Stimulated activated CD8-positive, alpha-beta memory T cell treated with anti-CD3 and anti-CD28 coated beads, Interleukin-2, amount 100 ng/mL, for 1 hour (primary cell): Measurements from ENCODE around the gene COL18A1.

ENCODE experiments used
- DNase-seq, 2 donors: peaks; one replicate each; pipeline ENCODE4 v3.0.0-alpha.2; 2020; ENCODE audit warnings: low read depth in 2 of 2

Gene COL18A1

GRCh38 chr21:45455674-45456583, 51.0 kb downstream of the COL18A1 start:
- DNase-seq: no peak

DNA sequence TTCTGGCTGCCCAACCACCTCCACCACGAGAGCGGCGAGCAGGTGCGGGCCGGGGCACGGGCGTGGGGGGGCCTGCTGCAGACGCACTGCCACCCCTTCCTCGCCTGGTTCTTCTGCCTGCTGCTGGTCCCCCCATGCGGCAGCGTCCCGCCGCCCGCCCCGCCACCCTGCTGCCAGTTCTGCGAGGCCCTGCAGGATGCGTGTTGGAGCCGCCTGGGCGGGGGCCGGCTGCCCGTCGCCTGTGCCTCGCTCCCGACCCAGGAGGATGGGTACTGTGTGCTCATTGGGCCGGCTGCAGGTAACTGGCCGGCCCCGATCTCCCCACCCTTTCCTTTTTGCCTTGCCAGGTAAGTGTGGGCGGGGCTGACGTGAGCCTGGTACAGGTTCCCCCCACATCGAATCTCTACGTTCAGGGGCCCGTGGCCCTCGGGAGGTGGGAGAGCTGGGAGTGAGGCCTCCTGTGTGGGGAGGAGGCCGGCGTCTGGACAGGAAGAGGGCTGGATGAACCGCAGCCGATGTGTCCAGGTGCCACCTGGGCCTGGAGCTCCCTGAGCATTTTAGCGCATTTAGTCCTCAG, 51.7 kb downstream of the COL18A1 start:
- DNase-seq: no peak

GRCh38 chr21:45457161-45457831, 52.3 kb downstream of the COL18A1 start:
- DNase-seq: no peak

DNA sequence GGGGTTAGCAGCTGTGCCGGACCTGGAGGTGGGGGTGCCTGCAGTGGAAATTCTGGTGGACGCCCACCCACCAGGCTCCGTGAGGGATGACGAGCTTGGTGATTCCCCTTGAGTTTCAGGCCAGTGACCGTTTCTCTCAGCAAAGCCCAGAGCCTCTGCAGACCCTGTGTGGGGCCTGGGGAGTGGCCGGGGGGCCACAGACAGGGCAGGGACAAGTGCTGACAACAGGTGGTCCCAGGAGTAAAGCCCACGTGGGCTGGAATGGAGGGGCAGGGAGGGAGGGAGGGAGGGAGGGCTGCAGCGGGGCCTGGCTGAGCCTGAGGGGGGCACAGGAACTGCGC, 52.8 kb downstream of the COL18A1 start:
- DNase-seq: no peak

DNA sequence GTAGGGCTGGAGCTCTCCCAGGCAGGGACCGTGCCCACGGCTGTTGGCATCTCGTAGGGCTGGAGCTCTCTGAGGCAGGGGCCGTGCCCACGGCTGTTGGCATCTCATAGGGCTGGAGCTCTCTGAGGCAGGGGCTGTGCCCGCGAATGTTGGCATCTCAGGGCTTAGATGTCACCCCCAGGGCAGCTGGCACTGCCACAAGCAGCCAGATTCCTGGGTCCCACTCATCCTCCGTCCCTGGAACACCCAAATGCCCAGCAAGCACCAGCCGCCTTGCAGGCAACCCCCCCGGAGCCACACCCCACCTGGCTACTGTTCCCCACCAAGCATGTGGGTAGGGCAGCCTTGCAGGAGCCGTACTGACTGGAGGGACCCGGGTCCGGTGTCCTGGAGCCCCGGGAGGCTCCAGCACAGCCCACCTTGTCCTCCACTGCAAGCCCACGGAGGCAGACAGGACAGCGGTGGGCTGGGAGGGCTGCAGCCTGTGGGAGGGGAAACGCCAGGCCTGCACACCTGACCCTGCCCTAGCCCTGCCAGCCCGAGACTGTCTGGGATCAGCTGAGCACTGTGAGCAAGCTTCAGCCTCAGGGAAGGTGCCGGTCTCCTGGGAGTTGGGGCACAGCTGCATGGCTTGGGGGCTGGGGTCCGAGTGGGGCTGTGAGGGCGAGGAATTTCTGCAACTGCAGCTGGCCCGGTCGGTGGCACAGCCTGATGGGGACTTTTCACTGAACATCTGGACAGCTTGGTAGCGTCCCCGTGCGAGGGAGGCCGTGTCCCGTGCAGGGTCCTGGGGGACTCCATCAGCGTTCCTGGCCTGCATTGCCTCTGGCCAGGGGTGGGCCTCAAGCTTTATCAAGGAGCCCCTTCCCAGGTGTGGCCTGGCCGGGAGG, 53.6 kb downstream of the COL18A1 start:
- no peak for DNase-seq

- no peak for DNase-seq
Measured at GRCh38 chr21:45459171-45460010, 54.4 kb downstream of the COL18A1 start.

DNA sequence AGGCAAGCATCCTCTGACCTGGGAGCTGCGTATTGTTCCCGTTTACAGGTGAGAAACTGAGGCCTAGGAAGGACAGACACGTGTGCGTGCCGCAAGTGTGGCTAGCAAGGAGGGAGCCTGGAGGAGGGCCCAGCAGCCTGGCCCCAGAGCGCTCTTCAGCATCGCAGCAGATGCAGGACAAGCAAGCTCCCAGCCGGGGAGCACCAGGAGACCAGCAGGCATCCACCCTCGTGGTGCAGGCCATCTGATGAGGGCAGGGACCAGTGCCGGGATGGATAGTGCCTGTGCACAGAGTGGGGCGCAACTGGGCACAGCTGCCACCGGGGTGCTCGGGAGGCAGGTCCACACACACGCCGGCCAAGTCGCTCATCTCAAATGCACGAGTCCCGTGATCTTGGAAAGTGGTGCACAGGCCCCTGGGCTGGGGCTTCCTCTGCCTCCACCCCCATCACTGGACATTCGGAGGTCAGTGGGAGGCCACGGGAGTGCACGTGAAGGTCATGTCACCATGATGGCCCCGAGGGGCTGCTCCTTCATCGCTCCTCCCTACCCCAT, 55.1 kb downstream of the COL18A1 start:
- no peak for DNase-seq

DNA sequence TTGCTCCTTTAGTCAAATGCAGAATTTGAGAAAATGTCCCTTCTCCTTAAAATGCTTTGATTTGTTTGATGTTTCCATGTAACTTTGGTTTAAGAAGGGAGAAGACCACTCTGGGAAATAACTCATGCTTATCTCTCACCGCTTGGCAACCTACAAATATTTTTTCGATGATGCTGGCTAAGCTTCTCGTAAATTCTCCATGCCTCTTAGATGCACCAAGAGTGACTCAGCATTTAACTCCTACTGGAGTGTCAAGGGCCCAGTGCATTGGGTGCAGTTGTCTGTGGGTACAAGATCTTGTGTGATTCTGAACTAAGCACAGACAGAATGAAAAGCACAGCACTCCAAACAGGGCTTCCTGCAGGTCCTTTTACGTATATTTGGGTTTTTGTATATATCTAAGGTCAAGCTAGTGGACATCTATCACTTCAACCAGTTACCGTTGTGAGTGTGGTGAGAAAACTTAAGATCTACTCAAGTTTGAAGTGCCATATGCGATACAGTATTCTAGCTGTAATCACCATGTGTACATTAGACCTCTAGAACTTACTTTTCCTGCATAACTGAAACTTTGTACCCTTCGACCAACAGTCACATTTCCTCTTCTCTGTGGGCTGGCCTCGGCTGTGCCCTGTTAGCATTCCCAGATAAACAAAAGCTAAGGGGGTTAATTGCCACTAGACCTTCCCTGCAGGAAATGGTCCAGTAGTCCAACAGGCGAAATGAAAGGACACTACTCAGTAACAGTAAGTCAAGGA, 55.8 kb downstream of the COL18A1 start:
- DNase-seq: no peak

DNA sequence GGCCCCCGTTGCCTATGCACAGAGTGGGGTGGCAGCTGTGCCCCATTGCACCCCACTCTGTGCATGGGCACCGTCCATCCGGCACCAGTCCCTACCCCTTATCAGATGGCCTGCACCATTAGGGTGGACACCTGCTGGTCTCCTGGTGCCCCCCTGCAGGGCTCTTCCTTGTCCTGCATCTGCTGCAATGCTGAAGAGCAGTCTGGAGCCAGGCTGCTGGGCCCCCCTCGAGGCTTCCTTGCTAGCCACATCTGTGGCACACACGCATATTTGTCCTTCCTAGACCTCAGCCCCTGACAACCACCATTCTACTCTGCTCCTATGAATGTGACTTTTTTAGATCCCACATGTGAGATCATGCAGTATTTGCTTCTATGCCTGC, 56.4 kb downstream of the COL18A1 start:
- DNase-seq: no peak

- no peak for DNase-seq
Measured at GRCh38 chr21:45461806-45462341, 56.9 kb downstream of the COL18A1 start.

DNA sequence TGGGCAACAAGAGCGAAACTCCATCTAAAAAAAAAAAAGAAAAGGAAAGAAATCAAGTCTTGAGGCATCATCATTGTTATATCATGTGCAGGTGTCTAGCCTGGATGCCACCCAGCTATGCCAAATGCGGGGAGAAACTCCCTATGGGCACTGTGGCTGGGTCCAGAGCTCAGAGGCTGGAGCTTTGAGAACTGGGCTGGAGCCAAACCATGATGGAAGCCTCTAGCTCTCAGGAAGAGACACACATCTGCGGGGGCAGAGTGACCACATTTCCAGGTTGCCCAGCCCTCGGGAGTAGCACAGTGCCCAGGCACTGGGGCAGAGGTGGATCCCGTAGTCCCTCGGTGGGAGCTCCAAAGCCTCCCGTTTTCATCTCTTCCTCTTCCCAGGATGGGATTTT, 58.9 kb downstream of the COL18A1 start:
- DNase-seq: no peak

DNA sequence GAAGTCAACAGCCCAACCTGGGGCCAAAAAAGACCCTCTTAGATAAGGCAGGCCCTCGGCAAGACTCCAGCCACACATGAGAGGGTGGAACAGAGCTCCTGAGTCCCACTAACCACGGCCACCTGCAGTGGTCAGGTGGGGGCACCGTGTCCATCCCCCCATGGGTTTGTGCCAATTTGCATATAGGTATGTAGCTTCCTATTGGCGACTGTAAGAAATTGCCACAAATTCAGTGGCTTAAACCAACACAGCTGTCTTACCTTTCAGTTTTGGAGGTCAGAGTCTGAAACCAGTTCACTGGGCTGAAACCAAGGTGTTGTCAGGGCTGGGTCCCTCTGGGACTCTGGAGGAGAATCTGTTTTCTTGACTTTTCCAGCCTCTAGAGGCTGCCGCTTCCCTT, 59.3 kb downstream of the COL18A1 start:
- no peak for DNase-seq

GRCh38 chr21:45465105-45465504, 60.1 kb downstream of the COL18A1 start:
- DNase-seq: no peak

DNA sequence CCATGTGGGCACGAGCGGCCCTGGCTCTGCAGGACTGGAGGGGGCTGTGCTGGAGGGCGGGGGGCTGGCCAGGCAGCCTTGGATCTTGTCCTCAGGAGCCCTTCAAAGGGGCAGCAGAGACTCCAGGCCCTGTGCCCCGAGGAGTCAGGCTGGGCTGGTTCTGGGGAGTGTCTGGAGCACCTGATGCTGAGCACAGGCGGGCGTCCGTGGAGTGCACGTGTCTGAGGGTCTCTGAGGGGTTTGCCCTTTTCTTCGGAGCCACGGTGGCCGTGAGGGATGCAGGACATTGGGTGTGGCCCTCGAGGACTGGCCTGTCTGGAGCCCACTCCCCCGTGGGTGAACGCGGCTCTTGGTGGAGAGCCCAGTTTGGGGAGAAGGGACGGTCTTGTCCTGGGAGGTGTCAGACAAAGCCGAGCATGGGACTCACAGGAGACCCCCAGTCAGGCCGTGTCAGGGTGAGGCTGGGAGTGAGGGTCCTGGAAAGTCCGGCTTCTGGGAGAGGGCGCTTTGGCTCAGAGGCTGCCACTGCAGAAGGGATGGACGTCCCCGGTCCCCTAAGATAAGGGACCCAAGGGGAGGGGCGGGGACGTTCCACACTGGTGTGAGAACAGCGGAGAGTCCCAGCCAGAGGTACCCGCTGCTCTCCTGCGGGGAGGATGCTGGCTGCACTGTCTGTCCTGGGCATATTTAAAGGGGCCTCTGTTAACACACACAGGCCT, 60.8 kb downstream of the COL18A1 start:
- DNase-seq: no peak

GRCh38 chr21:45466330-45467220, 61.6 kb downstream of the COL18A1 start:
- no peak for DNase-seq

DNA sequence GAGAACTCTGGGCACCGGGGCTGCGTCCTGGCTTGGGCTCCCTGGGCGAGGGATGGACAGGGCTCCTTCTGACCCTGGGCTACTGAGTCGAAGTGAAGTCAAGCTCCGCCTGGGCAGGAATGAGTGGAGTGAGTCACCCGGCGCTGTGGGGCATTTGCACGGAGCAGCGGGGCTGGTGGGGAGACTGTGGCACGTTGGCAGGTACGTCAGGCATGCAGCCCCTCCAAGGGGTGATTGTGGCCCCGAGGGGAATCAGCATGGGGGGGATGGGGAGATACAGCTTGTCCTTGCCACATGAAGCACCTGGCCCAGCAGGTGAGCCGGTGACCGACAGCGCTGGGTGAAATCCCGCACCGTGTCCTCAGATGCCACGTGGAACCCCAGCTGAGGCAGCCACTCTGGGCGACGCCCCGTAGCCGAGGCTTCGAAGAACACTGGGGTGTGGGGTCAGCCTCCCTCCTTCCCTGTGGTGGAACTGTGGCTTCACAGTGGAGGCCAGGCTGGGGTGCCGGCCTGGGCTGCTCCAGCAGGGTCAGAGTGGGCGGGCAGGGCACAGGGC, 62.3 kb downstream of the COL18A1 start:
- DNase-seq: no peak

- DNase-seq: no peak
Measured at GRCh38 chr21:45468051-45468970, 63.3 kb downstream of the COL18A1 start.
